NB4 (cell line): ENCODE results near the gene GSTO1.

Experiments used
- MYC ChIP-seq: IDR thresholded peaks from 2 replicates; pipeline ENCODE4 v1.6.1; 2011; ENCODE audit warnings: low read depth, low read length
- POLR2A ChIP-seq: IDR thresholded peaks from 2 replicates; pipeline ENCODE4 v1.6.1; 2011; ENCODE audit warnings: mild to moderate bottlenecking; ENCODE audit not compliant: insufficient read length; ENCODE audit errors: extremely low read depth
- TF ChIP-seq, protein P1 (sequence below): IDR thresholded peaks from one replicate; pipeline ENCODE4 v1.5.1; 2012; ENCODE audit warnings: low read depth, low read length
- TF ChIP-seq, protein P2 (sequence below): IDR thresholded peaks from 2 replicates; pipeline ENCODE4 v1.6.1; 2011; ENCODE audit warnings: low read depth, low read length

DNA sequence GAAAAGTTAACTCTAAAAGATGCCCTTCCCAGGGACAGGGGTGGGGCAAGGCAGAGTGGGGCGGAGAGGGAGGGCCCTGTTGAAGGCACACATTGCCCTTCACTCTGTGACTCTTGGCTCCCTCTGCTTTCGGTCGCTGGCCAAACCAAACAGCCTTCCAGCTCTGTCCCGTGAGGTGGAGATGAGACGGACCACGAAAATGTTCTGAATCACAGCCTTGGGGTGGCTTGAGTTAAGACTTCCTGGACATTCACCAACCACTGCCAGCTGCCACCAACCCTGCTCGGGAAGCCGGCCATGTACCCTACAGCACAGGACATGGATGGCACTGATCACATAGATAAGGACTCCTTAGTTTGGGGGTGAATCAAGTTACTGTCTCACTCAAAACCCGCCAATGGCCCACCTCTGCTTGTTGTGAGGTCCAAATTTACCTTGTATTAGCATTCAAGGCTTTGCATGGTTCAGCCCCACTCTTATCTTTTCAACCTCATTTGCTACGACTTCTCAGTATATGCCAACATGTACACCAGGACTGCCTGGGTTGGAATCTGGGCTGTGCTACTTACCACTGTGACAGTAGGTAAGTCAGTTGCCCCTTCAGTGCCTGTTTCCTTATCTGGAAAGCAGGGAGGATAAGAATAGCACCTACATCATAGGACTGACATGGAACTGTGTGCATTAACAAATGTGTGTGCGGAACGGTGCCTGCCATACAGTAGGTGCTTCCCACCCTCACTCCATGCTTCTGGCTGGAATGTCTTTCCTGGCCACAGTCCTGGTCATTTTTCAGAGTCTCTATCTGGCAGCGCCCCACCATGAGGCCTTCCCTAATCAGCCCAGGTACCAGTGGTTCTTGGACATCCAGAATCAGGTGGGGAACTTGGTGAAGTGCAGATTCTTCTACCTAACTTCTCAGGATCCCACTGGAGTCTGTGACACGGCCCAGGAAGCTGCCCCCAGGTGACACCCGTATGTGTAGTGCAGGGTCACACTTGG, 55.6 kb downstream of the GSTO1 start:
- TF ChIP-seq, protein P1, sequence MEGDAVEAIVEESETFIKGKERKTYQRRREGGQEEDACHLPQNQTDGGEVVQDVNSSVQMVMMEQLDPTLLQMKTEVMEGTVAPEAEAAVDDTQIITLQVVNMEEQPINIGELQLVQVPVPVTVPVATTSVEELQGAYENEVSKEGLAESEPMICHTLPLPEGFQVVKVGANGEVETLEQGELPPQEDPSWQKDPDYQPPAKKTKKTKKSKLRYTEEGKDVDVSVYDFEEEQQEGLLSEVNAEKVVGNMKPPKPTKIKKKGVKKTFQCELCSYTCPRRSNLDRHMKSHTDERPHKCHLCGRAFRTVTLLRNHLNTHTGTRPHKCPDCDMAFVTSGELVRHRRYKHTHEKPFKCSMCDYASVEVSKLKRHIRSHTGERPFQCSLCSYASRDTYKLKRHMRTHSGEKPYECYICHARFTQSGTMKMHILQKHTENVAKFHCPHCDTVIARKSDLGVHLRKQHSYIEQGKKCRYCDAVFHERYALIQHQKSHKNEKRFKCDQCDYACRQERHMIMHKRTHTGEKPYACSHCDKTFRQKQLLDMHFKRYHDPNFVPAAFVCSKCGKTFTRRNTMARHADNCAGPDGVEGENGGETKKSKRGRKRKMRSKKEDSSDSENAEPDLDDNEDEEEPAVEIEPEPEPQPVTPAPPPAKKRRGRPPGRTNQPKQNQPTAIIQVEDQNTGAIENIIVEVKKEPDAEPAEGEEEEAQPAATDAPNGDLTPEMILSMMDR: no peak
- TF ChIP-seq POLR2A: no peak
- TF ChIP-seq, protein P2, sequence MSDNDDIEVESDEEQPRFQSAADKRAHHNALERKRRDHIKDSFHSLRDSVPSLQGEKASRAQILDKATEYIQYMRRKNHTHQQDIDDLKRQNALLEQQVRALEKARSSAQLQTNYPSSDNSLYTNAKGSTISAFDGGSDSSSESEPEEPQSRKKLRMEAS: no peak
- TF ChIP-seq MYC: no peak
